Thymus (tissue), 11 donors: ENCODE results near the gene C12orf57. TPM values are rescaled to one million over a fixed set of nuclear protein-coding genes. Genes with fewer than 3 reads are reported as not detected.

Experiments
- DNase-seq, 9 donors: peaks; one replicate each; pipeline ENCODE4 v3.0.0-alpha.2; 2013; ENCODE audit warnings: low spot score in 9 of 9, low read depth in 6 of 9, missing footprints in 1 of 9
- H3K27ac ChIP-seq, 2 donors: one replicate each; pipeline ENCODE4 v1.5.1; 2013; ENCODE audit warnings: control low read depth in 1 of 2, low read depth in 1 of 2, low read length in 1 of 2, mild to moderate bottlenecking in 1 of 2, moderate library complexity in 1 of 2
- H3K27me3 ChIP-seq, 2 donors: one replicate each; pipeline ENCODE4 v1.5.1; 2013; ENCODE audit warnings: low read length in 1 of 2; ENCODE audit not compliant: control insufficient read depth in 2 of 2, insufficient read depth in 1 of 2
- H3K36me3 ChIP-seq, 2 donors: one replicate each; pipeline ENCODE4 v1.5.1; 2013; ENCODE audit warnings: low read length in 1 of 2, mild to moderate bottlenecking in 1 of 2, moderate library complexity in 1 of 2; ENCODE audit not compliant: control insufficient read depth in 2 of 2, insufficient read depth in 2 of 2
- H3K4me1 ChIP-seq, 2 donors: one replicate each; pipeline ENCODE4 v1.5.1; 2013; ENCODE audit warnings: low read length in 2 of 2; ENCODE audit not compliant: control insufficient read depth in 2 of 2, insufficient read depth in 2 of 2
- H3K4me3 ChIP-seq, 2 donors: one replicate each; pipeline ENCODE4 v1.5.1; 2013; ENCODE audit warnings: low read length in 2 of 2, control low read depth in 1 of 2, mild to moderate bottlenecking in 1 of 2
- H3K9me3 ChIP-seq, 2 donors: one replicate each; pipeline ENCODE4 v1.5.1; 2013; ENCODE audit warnings: low read length in 1 of 2, mild to moderate bottlenecking in 1 of 2; ENCODE audit not compliant: control insufficient read depth in 2 of 2, insufficient read depth in 1 of 2
- WGBS: extraction: QIAGEN DNeasy Blood & Tissue Kit; methylation state at CpG from one replicate; pipeline ENCODE4 v1.1.7; 2013; 5-methylcytosine and 5-hydroxymethylcytosine counted together
- polyA plus RNA-seq: library from polyadenylated mRNA; stranded (reverse); fragments of 200-250 nt; gene quantifications from one replicate; pipeline ENCODE4 v1.2.3, GENCODE V29; 2013
- total RNA-seq: library from RNA; stranded (reverse); fragments of 120-200 nt; gene quantifications from one replicate; pipeline ENCODE4 v1.2.4, GENCODE V29; 2013
- donor health status: healthy.

C12orf57 gene
- total and polyA plus RNA-seq, 2 donors = 421 to 446 TPM

GRCh38 chr12:6978611-6979011, 34.8 kb downstream of the C12orf57 start:
- peaks cover 89 to 95% of the 10 kb centered on the region in 2 donors for H3K36me3 ChIP-seq
- no peak overlapping the region for H3K27ac ChIP-seq
- 97% methylated on average over 3 of the region's 3 CpGs for WGBS
- no peak overlapping the region for H3K4me3 ChIP-seq
- no peaks in the 10 kb centered on the region for H3K9me3 ChIP-seq
- H3K4me1 ChIP-seq = no peaks in the 10 kb centered on the region
- DNase-seq = no peak
- no peaks in the 10 kb centered on the region for H3K27me3 ChIP-seq

- no peaks in the 10 kb centered on the region for H3K4me1 ChIP-seq
- H3K27me3 ChIP-seq = no peaks in the 10 kb centered on the region
- no peak overlapping the region for H3K27ac ChIP-seq
- H3K4me3 ChIP-seq = no peak overlapping the region
- no peaks in the 10 kb centered on the region for H3K9me3 ChIP-seq
- WGBS = 98% methylated on average over 6 of the region's 6 CpGs
- no peak for DNase-seq
- peaks cover 85 to 93% of the 10 kb centered on the region in 2 donors for H3K36me3 ChIP-seq
Measured at GRCh38 chr12:6979021-6979420, 35.2 kb downstream of the C12orf57 start.

GRCh38 chr12:6979453-6979852, 35.6 kb downstream of the C12orf57 start:
- DNase-seq = no peak
- H3K27ac ChIP-seq = no peak overlapping the region
- H3K4me1 ChIP-seq = no peaks in the 10 kb centered on the region
- no peak overlapping the region for H3K4me3 ChIP-seq
- peaks cover 81 to 92% of the 10 kb centered on the region in 2 donors for H3K36me3 ChIP-seq
- no peaks in the 10 kb centered on the region for H3K9me3 ChIP-seq
- 96% methylated on average over 3 of the region's 3 CpGs for WGBS
- no peaks in the 10 kb centered on the region for H3K27me3 ChIP-seq

- H3K27ac ChIP-seq = no peak overlapping the region
- 99% methylated on average over 4 of the region's 4 CpGs for WGBS
- no peaks in the 10 kb centered on the region for H3K4me1 ChIP-seq
- H3K9me3 ChIP-seq = no peaks in the 10 kb centered on the region
- H3K27me3 ChIP-seq = no peaks in the 10 kb centered on the region
- H3K4me3 ChIP-seq = no peak overlapping the region
- peaks cover 77 to 89% of the 10 kb centered on the region in 2 donors for H3K36me3 ChIP-seq
- no peak for DNase-seq
Measured at GRCh38 chr12:6980075-6980474, 36.3 kb downstream of the C12orf57 start.

- Histone ChIP-seq H3K36me3 (peaks cover 70 to 85% of the 10 kb centered on the region in 2 donors), H3K9me3 (no peaks in the 10 kb centered on the region), H3K4me3 (no peak overlapping the region), H3K27me3 (no peaks in the 10 kb centered on the region), H3K27ac (no peak overlapping the region), H3K4me1 (no peaks in the 10 kb centered on the region)
- no peak for DNase-seq
Measured at GRCh38 chr12:6980740-6981139, 36.9 kb downstream of the C12orf57 start.

- DNase-seq = no peak
- no peaks in the 10 kb centered on the region for H3K4me1 ChIP-seq
- H3K36me3 ChIP-seq = peaks cover 64 to 82% of the 10 kb centered on the region in 2 donors
- H3K4me3 ChIP-seq = no peak overlapping the region
- no peak overlapping the region for H3K27ac ChIP-seq
- H3K9me3 ChIP-seq = no peaks in the 10 kb centered on the region
- H3K27me3 ChIP-seq = no peaks in the 10 kb centered on the region
- 96% methylated on average over 10 of the region's 10 CpGs for WGBS
Measured at GRCh38 chr12:6981152-6982052, 37.6 kb downstream of the C12orf57 start.

GRCh38 chr12:6982532-6982931, 38.7 kb downstream of the C12orf57 start:
- H3K4me1 ChIP-seq = no peaks in the 10 kb centered on the region
- DNase-seq = no peak
- WGBS = 98% methylated on average over 7 of the region's 7 CpGs
- H3K27ac ChIP-seq = no peak overlapping the region
- no peaks in the 10 kb centered on the region for H3K9me3 ChIP-seq
- peaks cover 56 to 70% of the 10 kb centered on the region in 2 donors for H3K36me3 ChIP-seq
- no peaks in the 10 kb centered on the region for H3K27me3 ChIP-seq
- no peak overlapping the region for H3K4me3 ChIP-seq

GRCh38 chr12:6987956-6988553, 44.2 kb downstream of the C12orf57 start:
- Histone ChIP-seq H3K4me1 (no peaks in the 10 kb centered on the region), H3K36me3 (peaks cover 14 to 28% of the 10 kb centered on the region in 2 donors), H3K27me3 (no peaks in the 10 kb centered on the region), H3K9me3 (peaks cover 0 to 1% of the 10 kb centered on the region in 2 donors), H3K4me3 (no peak overlapping the region), H3K27ac (peak overlapping the region in 1 of 2 donors; percentile 64)
- WGBS = 92% methylated on average over 11 of the region's 11 CpGs
- DNase-seq = no peak
